LoVo (cell line): ENCODE measurements around the gene HCN3.
"Not testable (repeated sequence)": the region's sequence is repeated elsewhere in the genome, so short reads cannot be mapped to it uniquely, and the experiment has no call there.

ENCODE experiments used
- DNase-seq: peaks from one replicate; pipeline ENCODE4 v3.0.0-alpha.2; 2016; ENCODE audit warnings: low spot score

Gene HCN3

GRCh38 chr1:155277070-155277901 lies at the start of gene HCN3:
Gene HCN3, plus strand, starts transcription at chr1:155277463. Its CDS starts 128 bp downstream, at chr1:155277591.
- DNase-seq = peak; percentile 97

GRCh38 chr1:155228096-155228427 lies 49.2 kb upstream of the HCN3 start:
- DNase-seq = no peak

- DNase-seq = not testable (repeated sequence)
Measured at GRCh38 chr1:155231302-155231701, 46.0 kb upstream of the HCN3 start.

GRCh38 chr1:155232001-155232978 lies 45.0 kb upstream of the HCN3 start:
- not testable (repeated sequence) for DNase-seq

- not testable (repeated sequence) for DNase-seq
Measured at GRCh38 chr1:155233502-155233901, 43.8 kb upstream of the HCN3 start.

- DNase-seq = not testable (repeated sequence)
Measured at GRCh38 chr1:155235375-155235774, 41.9 kb upstream of the HCN3 start.

- DNase-seq = no peak
Measured at GRCh38 chr1:155236451-155236850, 40.8 kb upstream of the HCN3 start.

GRCh38 chr1:155241069-155241679 lies 36.1 kb upstream of the HCN3 start:
- peak; percentile 84 for DNase-seq

GRCh38 chr1:155241841-155242264 lies 35.4 kb upstream of the HCN3 start:
- DNase-seq = peak; percentile 39

- no peak for DNase-seq
Measured at GRCh38 chr1:155242805-155243358, 34.4 kb upstream of the HCN3 start.

- peak; percentile 96 for DNase-seq
Measured at GRCh38 chr1:155244368-155245162, 32.7 kb upstream of the HCN3 start.

GRCh38 chr1:155245163-155245524 lies 32.1 kb upstream of the HCN3 start:
- no peak for DNase-seq

- not testable (repeated sequence) for DNase-seq
Measured at GRCh38 chr1:155246796-155247195, 30.5 kb upstream of the HCN3 start.

- no peak for DNase-seq
Measured at GRCh38 chr1:155247667-155248553, 29.4 kb upstream of the HCN3 start.

GRCh38 chr1:155250246-155250632 lies 27.0 kb upstream of the HCN3 start:
- no peak for DNase-seq

GRCh38 chr1:155250633-155251449 lies 26.4 kb upstream of the HCN3 start:
- peak; percentile 88 for DNase-seq

GRCh38 chr1:155251566-155251965 lies 25.7 kb upstream of the HCN3 start:
- DNase-seq = no peak

- DNase-seq = no peak
Measured at GRCh38 chr1:155253208-155253607, 24.1 kb upstream of the HCN3 start.

- DNase-seq = no peak
Measured at GRCh38 chr1:155253797-155254196, 23.5 kb upstream of the HCN3 start.
